ENCODE results near the gene IQGAP2.

DNA sequence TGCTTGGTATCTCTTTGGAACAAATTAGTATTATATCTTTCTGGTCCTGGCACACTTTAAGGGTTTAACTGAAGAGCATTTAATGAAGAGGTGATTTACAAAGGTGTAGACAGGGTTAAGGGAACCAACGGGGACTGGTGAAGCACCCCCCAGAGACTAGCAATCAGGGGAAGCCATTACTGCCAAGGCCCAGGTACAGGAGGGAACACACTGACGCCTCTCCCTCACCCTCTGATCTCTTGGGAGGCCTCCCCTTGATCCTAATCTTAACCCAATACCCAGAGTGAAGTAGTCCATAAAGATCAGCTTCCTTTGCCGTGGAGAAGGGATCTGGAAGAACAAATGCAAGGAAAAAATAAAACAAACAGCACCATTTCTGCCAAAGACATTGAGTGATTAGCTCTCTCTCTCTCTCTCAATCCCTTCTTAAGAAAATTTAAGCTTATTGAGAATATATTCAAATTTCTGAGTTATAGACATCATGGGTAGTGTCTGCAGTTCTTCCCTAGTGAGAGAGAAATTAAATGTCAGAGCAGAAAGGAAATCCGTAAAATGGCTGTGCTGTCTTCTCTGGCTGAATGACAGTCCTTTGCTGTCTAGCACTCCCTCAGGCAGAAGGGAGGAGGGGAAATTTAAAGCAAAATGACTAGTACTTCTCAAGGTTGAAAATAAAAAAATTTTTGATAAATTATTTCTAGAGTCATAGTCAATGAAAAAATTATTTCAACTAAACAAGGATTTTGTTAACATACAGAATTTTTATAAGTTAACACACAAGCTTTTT, 332.9 kb downstream of the IQGAP2 start:
- no peak for TF ChIP-seq CREB1 (IDR thresholded peaks at IDR 0.05)
- TF ChIP-seq, protein P1, sequence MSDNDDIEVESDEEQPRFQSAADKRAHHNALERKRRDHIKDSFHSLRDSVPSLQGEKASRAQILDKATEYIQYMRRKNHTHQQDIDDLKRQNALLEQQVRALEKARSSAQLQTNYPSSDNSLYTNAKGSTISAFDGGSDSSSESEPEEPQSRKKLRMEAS (IDR thresholded peaks at IDR 0.05): no peak
- TF ChIP-seq KDM1A (IDR thresholded peaks at IDR 0.05; ENCODE audit: borderline replicate concordance, low read length): no peak
- TF ChIP-seq, protein P2, sequence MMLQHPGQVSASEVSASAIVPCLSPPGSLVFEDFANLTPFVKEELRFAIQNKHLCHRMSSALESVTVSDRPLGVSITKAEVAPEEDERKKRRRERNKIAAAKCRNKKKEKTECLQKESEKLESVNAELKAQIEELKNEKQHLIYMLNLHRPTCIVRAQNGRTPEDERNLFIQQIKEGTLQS (IDR thresholded peaks at IDR 0.05; ENCODE audit: insufficient read depth, low read depth, low read length): no peak
- no peak for TF ChIP-seq EZH2 (IDR thresholded peaks at IDR 0.05; ENCODE audit: low read depth, low read length, severe bottlenecking)
- no peak for TF ChIP-seq SAP30 (IDR thresholded peaks at IDR 0.05; ENCODE audit: insufficient read depth, insufficient replicate concordance, low read length)
- TF ChIP-seq HDAC6 (IDR thresholded peaks at IDR 0.05; ENCODE audit: low read depth, low read length): no peak

Measured in H1 (cell line).